Upper lobe of right lung (tissue), 1 donor: ENCODE data around the gene FOSL1. TPM values are rescaled to one million over a fixed set of nuclear protein-coding genes. Genes with fewer than 3 reads are reported as not detected.

Source experiments
- ATAC-seq: fragments of 200-7000 bp; cut with Tn5 transposase; one replicate; pipeline ENCODE4 v1.9.1; 2020; ENCODE audit warnings: mild to moderate bottlenecking, moderate library complexity
- DNase-seq: peaks from one replicate; pipeline ENCODE4 v3.0.0-alpha.2; 2020
- H3K27ac ChIP-seq: fragments of 200-600 bp; one replicate; pipeline ENCODE4 v1.8.0; 2022
- H3K27me3 ChIP-seq: fragments of 200-600 bp; one replicate; pipeline ENCODE4 v1.8.0; 2022; ENCODE audit warnings: mild to moderate bottlenecking
- H3K36me3 ChIP-seq: fragments of 200-600 bp; one replicate; pipeline ENCODE4 v1.8.0; 2022
- H3K4me1 ChIP-seq: fragments of 200-600 bp; one replicate; pipeline ENCODE4 v1.8.0; 2022
- H3K4me3 ChIP-seq: fragments of 200-600 bp; one replicate; pipeline ENCODE4 v1.8.0; 2022; ENCODE audit warnings: mild to moderate bottlenecking
- H3K9me3 ChIP-seq: fragments of 200-600 bp; one replicate; pipeline ENCODE4 v1.8.0; 2022
- intact Hi-C: fragments of 100-400 bp; cut with DNase I; formaldehyde crosslinking; loops from one replicate; pipeline ENCODE4 v1.11.0; 2022
- total RNA-seq: library from RNA; stranded (reverse); fragmentation: NEBNext Ultra II Directional; extraction: Animal tissue kit (Norgen Biotek cat#: 25700); gene quantifications from one replicate; pipeline ENCODE4 v1.2.1, GENCODE V29; 2021
- TF ChIP-seq, protein P1 (sequence below): fragments of 200-600 bp; IDR thresholded peaks from one replicate; pipeline ENCODE4 v1.8.0; 2022; ENCODE audit warnings: antibody characterized with exemption
- donor health status: DM: no; HTN: yes; CAD: no; lungs with severe emphysema.

The FOSL1 gene
- total RNA-seq, 1 donor from 2014 or later: 3.9 TPM

DNA sequence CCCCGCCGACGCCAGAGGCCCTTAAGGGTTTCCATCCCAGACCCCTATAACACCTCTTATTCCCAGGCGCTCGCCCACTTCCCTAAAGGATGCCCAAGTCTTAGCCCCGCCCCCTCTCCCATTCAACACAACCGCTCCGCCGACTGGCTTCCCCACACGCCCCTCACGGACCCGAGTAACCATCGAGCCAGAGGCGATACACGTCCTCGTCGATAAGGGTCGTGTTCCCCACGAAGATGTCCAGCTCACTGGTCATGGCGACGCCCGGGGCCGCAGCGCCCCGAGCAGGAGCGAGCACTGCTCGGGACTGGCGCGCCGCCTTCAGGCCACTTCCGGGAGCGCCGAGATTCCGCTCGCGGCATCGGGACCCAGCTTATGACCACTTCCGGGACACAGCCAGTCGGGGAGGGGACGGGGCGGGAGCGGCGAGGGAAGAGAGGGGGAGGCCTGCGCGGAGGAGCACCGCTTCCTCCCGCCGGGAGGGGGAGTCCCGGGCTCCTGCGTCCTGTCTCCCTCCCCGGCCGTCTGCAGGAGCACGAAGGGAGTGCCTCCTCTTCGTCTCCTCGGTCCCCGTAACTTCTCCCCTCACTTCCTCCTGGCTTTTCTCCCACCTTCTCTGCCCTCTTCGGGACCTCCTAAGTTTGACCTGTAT, 11.9 kb downstream of the FOSL1 start, which contains the start of gene FIBP:
Gene FIBP (minus strand): TSS at position 309 of the 652 bp plus-strand sequence. CDS start 53 bp downstream, at position 256.
- H3K36me3 ChIP-seq: peaks cover 33% of the 10 kb centered on the region
- peak within 1 kb of the TSS; percentile 96 for H3K27ac ChIP-seq
- H3K4me3 ChIP-seq: peak within 1 kb of the TSS; percentile 91
- peak; percentile 87 for ATAC-seq
- peak; percentile 99 for DNase-seq
- no peaks in the 10 kb centered on the region for H3K9me3 ChIP-seq
- H3K27me3 ChIP-seq: no peaks in the 10 kb centered on the region
- peaks cover 48% of the 10 kb centered on the region for H3K4me1 ChIP-seq
- TF ChIP-seq, protein P1, sequence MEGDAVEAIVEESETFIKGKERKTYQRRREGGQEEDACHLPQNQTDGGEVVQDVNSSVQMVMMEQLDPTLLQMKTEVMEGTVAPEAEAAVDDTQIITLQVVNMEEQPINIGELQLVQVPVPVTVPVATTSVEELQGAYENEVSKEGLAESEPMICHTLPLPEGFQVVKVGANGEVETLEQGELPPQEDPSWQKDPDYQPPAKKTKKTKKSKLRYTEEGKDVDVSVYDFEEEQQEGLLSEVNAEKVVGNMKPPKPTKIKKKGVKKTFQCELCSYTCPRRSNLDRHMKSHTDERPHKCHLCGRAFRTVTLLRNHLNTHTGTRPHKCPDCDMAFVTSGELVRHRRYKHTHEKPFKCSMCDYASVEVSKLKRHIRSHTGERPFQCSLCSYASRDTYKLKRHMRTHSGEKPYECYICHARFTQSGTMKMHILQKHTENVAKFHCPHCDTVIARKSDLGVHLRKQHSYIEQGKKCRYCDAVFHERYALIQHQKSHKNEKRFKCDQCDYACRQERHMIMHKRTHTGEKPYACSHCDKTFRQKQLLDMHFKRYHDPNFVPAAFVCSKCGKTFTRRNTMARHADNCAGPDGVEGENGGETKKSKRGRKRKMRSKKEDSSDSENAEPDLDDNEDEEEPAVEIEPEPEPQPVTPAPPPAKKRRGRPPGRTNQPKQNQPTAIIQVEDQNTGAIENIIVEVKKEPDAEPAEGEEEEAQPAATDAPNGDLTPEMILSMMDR: peak; percentile 83
- intact Hi-C loops: no loop called here

DNA sequence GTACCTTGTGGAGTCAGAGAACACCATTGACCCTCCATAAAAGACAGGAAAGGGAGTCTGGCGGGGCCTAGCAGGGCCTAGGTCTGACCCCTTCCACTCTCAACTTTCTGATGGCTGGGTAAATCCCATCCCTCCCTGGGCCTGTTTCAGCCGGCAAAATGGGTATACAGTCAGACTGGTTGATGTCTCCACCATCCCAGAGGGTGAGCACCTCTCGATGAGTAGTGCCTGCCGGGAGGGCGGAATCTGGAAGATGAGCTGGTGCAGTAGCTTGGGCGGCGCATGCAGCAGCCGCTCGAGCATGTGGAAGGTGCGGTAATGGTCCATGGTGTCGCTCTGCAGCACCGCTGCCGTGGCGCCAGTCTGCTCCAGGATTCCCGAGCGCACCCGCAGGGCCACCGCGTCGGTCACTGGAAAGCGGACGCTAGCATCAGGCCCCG, 12.4 kb downstream of the FOSL1 start:
- Histone ChIP-seq H3K4me1 (peaks cover 43% of the 10 kb centered on the region), H3K27ac (peak overlapping the region; percentile 96)
- ATAC-seq: no peak

DNA sequence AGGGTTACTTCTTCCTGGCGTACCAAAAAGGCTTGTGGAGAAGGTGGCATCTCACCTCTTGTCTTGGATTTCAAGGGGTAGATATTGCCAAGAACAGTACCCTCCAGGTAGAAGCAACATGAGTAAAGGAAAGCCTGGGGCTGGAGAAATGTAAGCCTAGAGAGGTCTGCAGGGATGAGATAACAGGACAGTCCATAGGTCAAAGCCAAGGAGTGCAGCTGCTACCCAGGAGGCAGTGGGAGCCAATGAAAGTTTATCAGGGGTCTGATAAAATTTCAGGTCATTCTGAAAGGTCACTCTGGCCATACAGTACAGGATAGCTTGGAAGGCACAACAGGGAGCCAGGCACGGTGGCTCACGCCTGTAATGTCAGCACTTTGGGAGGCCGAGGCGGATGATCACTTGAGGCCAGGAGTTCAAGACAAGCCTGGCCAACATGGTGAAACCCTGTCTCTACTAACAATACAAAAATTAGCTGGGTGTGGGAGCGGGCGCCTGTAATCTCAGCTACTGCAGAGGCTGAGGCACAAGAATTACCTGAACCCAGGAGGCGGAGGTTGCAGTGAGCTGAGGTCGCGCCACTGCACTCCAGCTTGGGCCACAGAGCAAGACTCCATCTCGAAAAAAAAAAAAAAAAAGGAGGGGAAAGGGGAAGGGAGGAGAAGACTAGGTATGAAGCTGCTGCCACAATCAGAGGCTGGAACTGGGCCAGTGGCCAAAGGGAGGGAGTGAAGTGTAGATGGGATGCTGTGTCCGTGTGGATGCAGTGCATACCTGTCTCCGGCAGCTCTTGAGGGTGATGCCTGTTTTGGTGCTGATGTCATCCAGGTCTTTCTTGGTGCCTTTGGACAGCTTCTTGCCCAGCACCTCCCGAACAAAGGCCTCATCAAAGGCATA, 13.1 kb downstream of the FOSL1 start:
- TF ChIP-seq, protein P1: no peak
- Histone ChIP-seq H3K9me3 (no peaks in the 10 kb centered on the region), H3K27ac (peak overlapping the region; percentile 96), H3K4me1 (peaks cover 36% of the 10 kb centered on the region), H3K4me3 (peak overlapping the region; percentile 91), H3K36me3 (peaks cover 38% of the 10 kb centered on the region), H3K27me3 (no peaks in the 10 kb centered on the region)
- DNase-seq (peak; percentile 65), ATAC-seq (no peak)
- intact Hi-C loops: no loop called here

More for the DNA sequence above, 12.4 kb downstream of the FOSL1 start:
- no peaks in the 10 kb centered on the region for H3K27me3 ChIP-seq
- H3K4me3 ChIP-seq: peak overlapping the region; percentile 91
- intact Hi-C loops: no loop called here
- TF ChIP-seq, protein P1: no peak
- no peak for DNase-seq
- peaks cover 38% of the 10 kb centered on the region for H3K36me3 ChIP-seq
- H3K9me3 ChIP-seq: no peaks in the 10 kb centered on the region

DNA sequence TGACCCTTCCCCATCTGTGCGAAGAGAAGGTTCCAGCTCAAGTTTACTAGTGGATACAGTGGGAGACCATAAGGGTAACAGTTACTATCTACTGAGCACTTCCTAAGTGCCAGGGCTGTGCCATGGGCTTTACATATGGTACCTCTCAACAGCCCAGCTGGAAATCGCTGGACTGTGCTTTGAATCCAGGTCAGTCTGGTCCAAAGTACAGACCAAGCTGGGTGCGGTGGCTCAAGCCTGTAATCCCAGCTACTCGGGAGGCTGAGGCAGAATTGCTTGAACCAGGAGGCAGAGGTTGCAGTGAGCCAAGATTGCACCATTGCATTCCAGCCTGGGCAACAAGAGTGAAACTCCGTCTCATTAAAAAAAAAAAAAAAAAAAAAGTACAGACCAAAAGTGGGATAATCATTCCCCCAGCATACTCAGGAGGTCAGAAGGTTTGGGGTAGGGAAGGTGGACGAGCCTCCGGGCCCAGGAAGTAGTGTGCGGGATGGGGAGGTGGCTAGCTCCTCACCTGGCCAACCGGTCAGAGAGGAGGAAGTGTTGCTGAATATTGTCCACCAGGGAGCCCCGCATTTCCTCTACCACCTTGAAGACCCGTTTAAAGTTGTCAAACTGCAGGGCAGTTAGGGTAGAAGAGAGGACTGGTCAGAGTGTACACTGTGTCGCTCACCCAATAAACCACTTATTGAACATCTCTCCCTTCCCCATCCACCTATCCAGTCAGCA, 14.2 kb downstream of the FOSL1 start:
- peak; percentile 25 for DNase-seq
- Histone ChIP-seq H3K4me1 (peaks cover 26% of the 10 kb centered on the region), H3K4me3 (no peak overlapping the region), H3K9me3 (no peaks in the 10 kb centered on the region), H3K27me3 (no peaks in the 10 kb centered on the region), H3K27ac (no peak overlapping the region), H3K36me3 (peaks cover 38% of the 10 kb centered on the region)
- ATAC-seq: no peak
- TF ChIP-seq, protein P1: no peak
- intact Hi-C loops: no loop called here

DNA sequence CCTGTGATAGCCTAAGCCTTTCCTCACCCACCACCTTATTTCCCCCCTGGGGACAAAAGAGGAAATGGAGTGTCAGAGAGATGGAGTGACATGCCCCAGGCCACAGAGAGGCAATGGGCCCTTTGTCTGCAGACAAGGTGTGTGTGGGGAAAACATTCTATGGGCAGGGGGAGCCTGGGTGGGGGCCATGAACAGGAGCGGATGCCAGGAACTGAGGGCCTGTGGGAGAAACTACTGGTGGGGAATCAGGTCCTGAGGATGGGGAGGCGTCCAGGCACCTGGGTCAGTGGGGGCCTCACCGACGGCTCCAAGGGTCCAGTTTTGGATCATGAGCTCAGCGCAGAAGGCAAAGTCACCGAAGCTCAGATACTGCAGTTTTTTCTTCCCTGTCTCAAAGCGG, 15.0 kb downstream of the FOSL1 start:
- TF ChIP-seq, protein P1: no peak
- no peak overlapping the region for H3K4me3 ChIP-seq
- H3K27ac ChIP-seq: no peak overlapping the region
- peaks cover 38% of the 10 kb centered on the region for H3K36me3 ChIP-seq
- peaks cover 25% of the 10 kb centered on the region for H3K4me1 ChIP-seq
- DNase-seq (peak; percentile 53), ATAC-seq (no peak)
- H3K27me3 ChIP-seq: no peaks in the 10 kb centered on the region
- H3K9me3 ChIP-seq: no peaks in the 10 kb centered on the region
- intact Hi-C loops: no loop called here
